Colonic mucosa (tissue), 4 donors: ENCODE data around the gene HYAL2. TPM values are rescaled to one million over a fixed set of nuclear protein-coding genes. Genes with fewer than 3 reads are reported as not detected.

Source experiments
- DNase-seq: peaks from one replicate; pipeline ENCODE4 v3.0.0-alpha.2; 2020
- H3K27ac ChIP-seq: fragments of 200-600 bp; one replicate; pipeline ENCODE4 v1.8.0; 2021
- H3K27me3 ChIP-seq: fragments of 200-600 bp; one replicate; pipeline ENCODE4 v1.8.0; 2021
- H3K36me3 ChIP-seq: fragments of 200-600 bp; one replicate; pipeline ENCODE4 v1.8.0; 2021
- H3K4me1 ChIP-seq: fragments of 200-600 bp; one replicate; pipeline ENCODE4 v1.8.0; 2021; ENCODE audit warnings: mild to moderate bottlenecking
- H3K4me3 ChIP-seq: fragments of 200-600 bp; one replicate; pipeline ENCODE4 v1.8.0; 2021
- H3K9ac ChIP-seq, 2 donors: one replicate each; pipeline ENCODE4 v1.7.0; 2013; ENCODE audit warnings: control low read depth in 2 of 2, low read depth in 2 of 2, low read length in 2 of 2
- H3K9me3 ChIP-seq: fragments of 200-600 bp; one replicate; pipeline ENCODE4 v1.8.0; 2021
- intact Hi-C: fragments of 100-400 bp; cut with DNase I; formaldehyde crosslinking; loops from one replicate; pipeline ENCODE4 v1.14.1; 2022
- total RNA-seq, 2 donors: library from RNA; stranded (reverse); fragmentation: NEBNext Ultra II Directional in 1 of 2; extraction: Animal tissue kit (Norgen Biotek cat#: 25700) in 1 of 2; gene quantifications; one replicate each; pipeline ENCODE4 v1.2.1, GENCODE V29; 2021
- TF ChIP-seq, protein P1 (sequence below): fragments of 200-600 bp; IDR thresholded peaks from one replicate; pipeline ENCODE4 v1.8.0; 2022; ENCODE audit warnings: antibody characterized with exemption, mild to moderate bottlenecking
- donor health status: healthy.
- donor health status: DM: no; HTN: no; CAD: no.
- donor health status: DM: no; HTN: no; CAD: no.

The HYAL2 gene
- total RNA-seq, 2 donors from 2014 or later: 31.3 to 37.1 TPM

DNA sequence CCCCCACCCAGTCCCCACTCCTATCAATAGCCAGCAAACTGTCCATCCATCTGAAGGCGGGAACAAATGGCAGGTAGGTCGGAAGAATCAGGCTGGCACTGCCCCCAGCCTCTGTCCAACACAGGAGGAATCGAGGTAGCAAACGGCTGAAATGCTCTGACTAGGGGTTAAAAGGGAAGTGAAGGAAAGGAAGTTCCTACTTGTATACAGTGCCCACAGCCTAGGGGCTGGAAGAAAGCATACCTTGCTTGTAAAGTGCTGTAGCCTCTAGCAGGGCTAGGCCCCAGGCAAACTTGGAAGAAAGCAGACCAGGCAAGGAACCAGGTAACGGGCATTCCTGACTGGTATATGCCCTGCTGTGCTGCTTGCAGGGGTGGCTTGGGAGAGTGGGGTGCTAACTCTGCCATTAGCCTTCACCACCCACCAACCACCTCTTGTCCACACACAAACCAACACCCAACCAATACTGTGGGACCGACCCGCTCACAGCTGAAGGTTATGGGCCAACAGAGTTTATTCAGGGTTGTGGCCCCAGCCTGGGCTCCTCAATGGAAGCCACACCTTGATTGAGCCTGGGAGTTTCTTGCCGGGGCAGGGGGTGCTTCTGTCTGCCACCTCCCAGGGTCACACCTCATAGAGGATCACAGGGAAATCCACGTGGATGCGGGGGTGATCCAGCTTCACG lies 3.1 kb upstream of the HYAL2 start:
- no peaks in the 10 kb centered on the region for H3K9me3 ChIP-seq
- peak overlapping the region in 1 of 2 donors; percentile 26 for H3K9ac ChIP-seq
- no peak overlapping the region for H3K4me3 ChIP-seq
- TF ChIP-seq, protein P1, sequence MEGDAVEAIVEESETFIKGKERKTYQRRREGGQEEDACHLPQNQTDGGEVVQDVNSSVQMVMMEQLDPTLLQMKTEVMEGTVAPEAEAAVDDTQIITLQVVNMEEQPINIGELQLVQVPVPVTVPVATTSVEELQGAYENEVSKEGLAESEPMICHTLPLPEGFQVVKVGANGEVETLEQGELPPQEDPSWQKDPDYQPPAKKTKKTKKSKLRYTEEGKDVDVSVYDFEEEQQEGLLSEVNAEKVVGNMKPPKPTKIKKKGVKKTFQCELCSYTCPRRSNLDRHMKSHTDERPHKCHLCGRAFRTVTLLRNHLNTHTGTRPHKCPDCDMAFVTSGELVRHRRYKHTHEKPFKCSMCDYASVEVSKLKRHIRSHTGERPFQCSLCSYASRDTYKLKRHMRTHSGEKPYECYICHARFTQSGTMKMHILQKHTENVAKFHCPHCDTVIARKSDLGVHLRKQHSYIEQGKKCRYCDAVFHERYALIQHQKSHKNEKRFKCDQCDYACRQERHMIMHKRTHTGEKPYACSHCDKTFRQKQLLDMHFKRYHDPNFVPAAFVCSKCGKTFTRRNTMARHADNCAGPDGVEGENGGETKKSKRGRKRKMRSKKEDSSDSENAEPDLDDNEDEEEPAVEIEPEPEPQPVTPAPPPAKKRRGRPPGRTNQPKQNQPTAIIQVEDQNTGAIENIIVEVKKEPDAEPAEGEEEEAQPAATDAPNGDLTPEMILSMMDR: no peak
- intact Hi-C loops: loop anchor here (10.0 kb wide), 1 partner anchor 51 kb away; the partner anchor contains the start of gene LSMEM2
- peaks cover 8% of the 10 kb centered on the region for H3K36me3 ChIP-seq
- DNase-seq: no peak
- no peaks in the 10 kb centered on the region for H3K27me3 ChIP-seq
- peaks cover 23% of the 10 kb centered on the region for H3K4me1 ChIP-seq
- H3K27ac ChIP-seq: no peak overlapping the region

GRCh38 chr3:50325113-50325480 lies 2.6 kb upstream of the HYAL2 start:
- Histone ChIP-seq H3K9ac (no peak overlapping the region), H3K27ac (no peak overlapping the region), H3K36me3 (peaks cover 5% of the 10 kb centered on the region), H3K9me3 (no peaks in the 10 kb centered on the region), H3K4me1 (peaks cover 23% of the 10 kb centered on the region), H3K27me3 (no peaks in the 10 kb centered on the region), H3K4me3 (no peak overlapping the region)
- intact Hi-C loops: loop anchor here (10.0 kb wide), 1 partner anchor 50 kb away; the partner anchor contains the start of gene LSMEM2
- TF ChIP-seq, protein P1: no peak
- no peak for DNase-seq

DNA sequence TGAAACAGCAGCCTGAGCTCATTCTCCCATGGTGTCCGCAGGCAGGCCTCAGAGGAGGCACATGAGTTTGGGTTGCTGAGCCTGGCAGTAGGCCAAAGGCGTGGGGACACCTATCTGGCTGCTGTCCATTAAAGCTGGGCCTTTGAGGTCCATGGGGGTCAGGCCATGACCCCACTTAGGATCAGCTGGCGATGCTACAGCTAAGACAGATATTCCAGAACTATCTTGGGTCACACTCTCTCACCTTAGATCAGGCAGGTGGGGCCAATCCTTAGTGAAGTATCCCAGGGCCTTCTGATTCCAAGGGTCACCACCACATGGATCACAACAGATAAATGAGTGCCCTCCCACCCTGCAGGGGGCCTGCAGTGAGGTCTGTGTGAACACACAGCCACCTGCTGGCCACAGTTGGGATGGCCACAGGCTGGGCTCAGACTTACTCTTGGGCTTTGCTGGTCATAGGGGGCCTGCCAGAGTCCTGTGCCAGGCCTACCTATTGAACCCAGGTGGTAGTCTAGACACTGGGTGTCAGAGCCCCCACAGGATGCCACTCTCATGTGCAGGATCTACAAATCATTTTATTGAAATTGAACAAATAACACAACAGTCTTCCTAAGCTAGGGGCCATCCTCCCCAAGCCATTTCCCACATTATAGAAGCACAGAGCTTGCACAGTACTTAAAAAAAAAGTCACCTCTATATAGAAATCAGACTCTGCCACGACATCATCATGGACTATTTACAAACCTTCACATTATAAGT lies 2.0 kb upstream of the HYAL2 start:
- H3K27me3 ChIP-seq: no peaks in the 10 kb centered on the region
- intact Hi-C loops: loop anchor here (10.0 kb wide), 1 partner anchor 50 kb away; the partner anchor contains the start of gene LSMEM2
- H3K4me3 ChIP-seq: no peak overlapping the region
- DNase-seq: no peak
- H3K9ac ChIP-seq: peak overlapping the region in 1 of 2 donors; percentile 44
- TF ChIP-seq, protein P1: peak; percentile 81
- H3K4me1 ChIP-seq: peaks cover 23% of the 10 kb centered on the region
- no peaks in the 10 kb centered on the region for H3K9me3 ChIP-seq
- H3K36me3 ChIP-seq: no peaks in the 10 kb centered on the region
- no peak overlapping the region for H3K27ac ChIP-seq

DNA sequence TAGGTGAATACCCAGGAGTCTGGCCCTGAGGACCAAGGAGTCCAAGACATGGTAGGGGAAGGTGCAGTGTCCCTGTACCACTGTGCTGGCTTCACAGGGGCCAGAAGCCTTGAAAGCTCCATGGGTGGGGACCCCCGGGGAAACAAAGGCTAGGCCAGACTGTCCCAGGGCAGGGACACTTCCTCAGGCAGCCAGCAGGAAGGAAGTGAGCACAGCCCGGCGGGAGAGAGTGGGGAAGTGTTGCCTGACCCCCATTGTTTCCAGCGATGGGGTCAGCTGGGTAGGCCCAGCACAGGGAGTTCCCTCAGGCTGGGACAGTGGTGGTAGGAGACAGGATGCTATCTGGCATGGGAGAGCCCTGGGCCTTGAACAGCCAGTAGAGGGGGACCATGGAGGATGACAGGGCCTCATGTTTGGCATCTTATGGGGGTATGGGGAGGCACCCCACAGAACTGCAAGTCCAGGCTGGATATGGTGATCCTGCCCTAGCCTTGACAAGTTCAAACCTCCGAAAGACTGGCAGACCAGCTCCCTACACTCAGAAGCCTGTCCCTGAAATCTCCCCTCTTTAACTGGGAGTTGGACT lies 1.2 kb upstream of the HYAL2 start:
- Histone ChIP-seq H3K36me3 (no peaks in the 10 kb centered on the region), H3K27me3 (no peaks in the 10 kb centered on the region), H3K4me3 (no peak overlapping the region), H3K27ac (no peak overlapping the region), H3K9me3 (no peaks in the 10 kb centered on the region), H3K9ac (peak overlapping the region in 1 of 2 donors; percentile 44), H3K4me1 (peaks cover 27% of the 10 kb centered on the region)
- TF ChIP-seq, protein P1: no peak
- DNase-seq: no peak
- intact Hi-C loops: loop anchor here (10.0 kb wide), 1 partner anchor 49 kb away; the partner anchor contains the start of gene LSMEM2

- intact Hi-C loops: loop anchor here (10.0 kb wide), 1 partner anchor 48 kb away; the partner anchor contains the start of gene LSMEM2
- Histone ChIP-seq H3K36me3 (no peaks in the 10 kb centered on the region), H3K27ac (peak overlapping the region; percentile 81), H3K4me3 (no peak overlapping the region), H3K9ac (peak overlapping the region in 1 of 2 donors; percentile 91), H3K27me3 (no peaks in the 10 kb centered on the region), H3K9me3 (no peaks in the 10 kb centered on the region), H3K4me1 (peaks cover 28% of the 10 kb centered on the region)
- TF ChIP-seq, protein P1: no peak
- no peak for DNase-seq
These were observed 601 bp upstream of the HYAL2 start for GRCh38 chr3:50323092-50323600.
